ENCODE data around the gene CTLA4. TPM values are rescaled to one million over a fixed set of nuclear protein-coding genes. Genes with fewer than 3 reads are reported as not detected.

Gene CTLA4
- total RNA-seq, 2 experiments from 2014 or later: 45.6 to 50.9 TPM

GRCh38 chr2:203892207-203892606 lies 24.6 kb downstream of the CTLA4 start:
- Mint-ChIP-seq H3K4me3 (no peak overlapping the region), H3K27ac (peak overlapping the region; percentile 85)

DNA sequence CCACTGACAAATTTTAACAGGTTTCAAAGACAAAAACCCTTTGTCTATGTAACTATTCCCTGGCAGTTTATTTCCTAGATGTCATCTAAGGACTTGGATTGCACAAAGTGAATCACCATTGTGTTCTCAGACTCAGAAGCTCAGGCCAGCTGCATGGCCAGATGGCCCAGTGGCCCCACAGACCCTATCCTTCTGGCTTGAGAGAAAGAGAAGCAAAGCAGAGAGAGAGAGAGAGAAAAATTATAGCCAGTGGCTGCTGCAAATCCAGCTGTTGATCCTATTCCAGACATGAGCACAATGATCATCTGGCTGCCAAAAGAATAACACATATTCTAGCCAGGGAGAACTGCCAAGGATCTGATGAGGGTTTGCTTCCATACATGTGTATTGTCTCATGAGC lies 25.8 kb downstream of the CTLA4 start:
- H3K27ac Mint-ChIP-seq: no peak overlapping the region
- peaks cover 4% of the 10 kb centered on the region for H3K9me3 Mint-ChIP-seq
- H3K4me1 Mint-ChIP-seq: peaks cover 62% of the 10 kb centered on the region
- peaks cover 4% of the 10 kb centered on the region for H3K36me3 Mint-ChIP-seq
- peaks cover 2% of the 10 kb centered on the region for H3K27me3 Mint-ChIP-seq
- DNase-seq: no peak
- no peak overlapping the region for H3K4me3 Mint-ChIP-seq

More at GRCh38 chr2:203892207-203892606, 24.6 kb downstream of the CTLA4 start:
- Mint-ChIP-seq H3K36me3 (peaks cover 4% of the 10 kb centered on the region), H3K27me3 (peaks cover 2% of the 10 kb centered on the region), H3K9me3 (peaks cover 5% of the 10 kb centered on the region), H3K4me1 (peaks cover 60% of the 10 kb centered on the region)
- DNase-seq: no peak

GRCh38 chr2:203893840-203894239 lies 26.3 kb downstream of the CTLA4 start:
- H3K27ac Mint-ChIP-seq: peak overlapping the region; percentile 79
- H3K4me3 Mint-ChIP-seq: no peak overlapping the region
- H3K36me3 Mint-ChIP-seq: peaks cover 4% of the 10 kb centered on the region
- DNase-seq: no peak
- H3K9me3 Mint-ChIP-seq: peaks cover 4% of the 10 kb centered on the region
- peaks cover 62% of the 10 kb centered on the region for H3K4me1 Mint-ChIP-seq
- H3K27me3 Mint-ChIP-seq: peaks cover 2% of the 10 kb centered on the region

- no peak for DNase-seq
- peaks cover 2% of the 10 kb centered on the region for H3K27me3 Mint-ChIP-seq
- peaks cover 61% of the 10 kb centered on the region for H3K4me1 Mint-ChIP-seq
- peak overlapping the region; percentile 79 for H3K27ac Mint-ChIP-seq
- peaks cover 3% of the 10 kb centered on the region for H3K9me3 Mint-ChIP-seq
- H3K36me3 Mint-ChIP-seq: peaks cover 4% of the 10 kb centered on the region
- no peak overlapping the region for H3K4me3 Mint-ChIP-seq
These were observed 26.7 kb downstream of the CTLA4 start for GRCh38 chr2:203894262-203894661.

GRCh38 chr2:203897544-203897943 lies 30.0 kb downstream of the CTLA4 start:
- Mint-ChIP-seq H3K4me3 (no peak overlapping the region), H3K36me3 (peaks cover 14% of the 10 kb centered on the region), H3K27me3 (peaks cover 2% of the 10 kb centered on the region), H3K4me1 (peaks cover 31% of the 10 kb centered on the region), H3K9me3 (peaks cover 13% of the 10 kb centered on the region), H3K27ac (no peak overlapping the region)
- no peak for DNase-seq

DNA sequence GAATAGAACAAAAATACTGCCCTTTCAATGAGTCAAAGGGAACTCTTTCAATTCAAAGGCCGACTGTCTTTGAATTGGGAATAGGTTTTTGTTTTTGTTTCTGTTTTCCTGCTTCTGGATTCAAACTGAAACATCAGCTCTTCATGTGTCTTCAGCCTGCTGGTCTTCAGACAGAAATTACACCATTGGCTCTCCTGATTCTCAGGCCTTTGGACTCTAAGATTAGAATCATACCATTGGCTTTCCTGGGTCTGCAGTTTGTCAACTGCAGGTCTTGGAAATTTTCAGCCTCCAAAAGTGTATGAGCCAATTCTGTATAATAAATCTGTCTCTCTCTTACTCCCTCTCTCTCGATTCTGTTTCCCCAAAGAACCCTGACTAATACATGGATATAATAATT lies 31.1 kb downstream of the CTLA4 start:
- Mint-ChIP-seq H3K27ac (no peak overlapping the region), H3K4me3 (no peak overlapping the region), H3K9me3 (peaks cover 13% of the 10 kb centered on the region), H3K27me3 (no peaks in the 10 kb centered on the region), H3K4me1 (peaks cover 27% of the 10 kb centered on the region), H3K36me3 (peaks cover 16% of the 10 kb centered on the region)
- DNase-seq: no peak

DNA sequence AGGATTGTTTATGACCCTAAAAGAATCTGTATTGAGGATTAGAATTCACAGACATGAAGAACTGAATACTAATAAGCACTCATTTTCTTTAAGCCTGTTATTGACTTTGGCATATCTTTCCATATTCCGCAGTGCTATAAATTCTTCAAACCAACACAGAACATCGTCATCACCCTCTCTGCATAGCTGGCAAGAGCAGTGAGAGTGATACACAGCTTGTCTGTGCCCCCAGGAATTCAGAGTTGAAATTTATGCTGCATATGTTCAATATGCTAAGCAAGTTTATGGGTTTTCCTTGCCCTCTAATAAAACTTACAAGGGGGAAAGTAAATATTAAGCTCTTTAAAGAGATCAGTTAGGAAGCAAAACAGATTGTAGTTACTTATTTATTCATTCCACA lies 32.7 kb downstream of the CTLA4 start:
- H3K4me1 Mint-ChIP-seq: peaks cover 13% of the 10 kb centered on the region
- H3K9me3 Mint-ChIP-seq: peaks cover 13% of the 10 kb centered on the region
- no peaks in the 10 kb centered on the region for H3K27me3 Mint-ChIP-seq
- no peak for DNase-seq
- no peak overlapping the region for H3K4me3 Mint-ChIP-seq
- no peak overlapping the region for H3K27ac Mint-ChIP-seq
- H3K36me3 Mint-ChIP-seq: peaks cover 17% of the 10 kb centered on the region

DNA sequence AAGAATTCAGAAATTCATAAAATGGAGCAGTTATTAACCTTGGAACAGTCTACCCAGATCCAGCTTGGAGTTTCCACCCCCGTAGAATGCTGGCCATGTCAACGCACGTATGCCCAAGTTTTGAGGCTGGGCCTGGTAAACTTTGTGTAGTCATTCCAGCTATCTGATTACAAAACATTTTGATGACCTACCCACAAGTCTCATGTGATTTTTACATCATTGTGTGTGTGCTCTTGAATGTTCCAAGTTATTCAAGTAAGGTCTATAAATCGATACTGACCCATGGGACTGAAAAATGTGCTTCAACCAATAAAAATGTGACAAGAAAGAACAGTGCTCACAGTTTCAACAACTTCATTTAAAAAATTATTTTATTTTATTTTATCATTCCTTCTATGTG lies 36.5 kb downstream of the CTLA4 start:
- H3K4me3 Mint-ChIP-seq: no peak overlapping the region
- no peak overlapping the region for H3K27ac Mint-ChIP-seq
- peaks cover 13% of the 10 kb centered on the region for H3K9me3 Mint-ChIP-seq
- H3K27me3 Mint-ChIP-seq: no peaks in the 10 kb centered on the region
- DNase-seq: no peak
- peaks cover 5% of the 10 kb centered on the region for H3K4me1 Mint-ChIP-seq
- H3K36me3 Mint-ChIP-seq: peaks cover 17% of the 10 kb centered on the region

GRCh38 chr2:203905656-203906055 lies 38.1 kb downstream of the CTLA4 start:
- Mint-ChIP-seq H3K4me3 (no peak overlapping the region), H3K27me3 (no peaks in the 10 kb centered on the region), H3K27ac (no peak overlapping the region), H3K9me3 (peaks cover 12% of the 10 kb centered on the region), H3K36me3 (peaks cover 16% of the 10 kb centered on the region), H3K4me1 (peaks cover 17% of the 10 kb centered on the region)
- no peak for DNase-seq

DNA sequence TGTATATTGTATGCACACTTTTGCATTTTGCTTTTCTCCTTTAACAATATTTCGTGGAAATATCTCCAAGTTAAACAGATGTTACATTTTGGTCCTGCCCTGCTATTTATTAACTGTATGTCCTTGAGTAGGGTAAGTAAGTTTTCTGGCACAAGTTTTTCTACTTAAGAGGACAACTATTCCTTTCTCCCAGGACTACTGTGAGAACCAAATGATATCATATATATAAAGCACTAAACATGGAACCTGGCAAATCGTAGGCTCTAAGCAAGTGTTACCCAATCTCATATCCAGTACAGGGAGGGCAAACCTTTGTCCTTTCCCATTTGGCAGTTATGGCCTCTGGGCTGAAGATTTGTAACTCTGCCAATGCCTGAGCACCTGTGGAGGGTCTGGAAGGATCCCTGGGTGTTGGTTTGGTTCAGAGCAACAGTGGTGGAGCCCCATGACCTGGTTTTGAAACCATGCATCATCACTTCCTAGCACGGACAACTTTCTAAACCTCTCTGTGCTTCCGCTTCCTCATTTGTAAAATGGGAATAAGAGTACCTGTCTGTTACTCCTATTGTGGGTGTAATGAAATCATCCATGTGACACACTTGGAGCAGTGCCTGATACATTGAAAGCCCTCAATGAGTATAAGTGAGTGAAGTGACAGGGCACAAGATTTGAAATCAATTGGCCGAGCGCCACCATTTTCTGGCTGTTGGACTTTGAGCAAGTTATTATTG lies 40.7 kb downstream of the CTLA4 start:
- Mint-ChIP-seq H3K27me3 (no peaks in the 10 kb centered on the region), H3K4me3 (no peak overlapping the region), H3K4me1 (peaks cover 17% of the 10 kb centered on the region), H3K9me3 (no peaks in the 10 kb centered on the region), H3K36me3 (peaks cover 2% of the 10 kb centered on the region), H3K27ac (no peak overlapping the region)
- DNase-seq: no peak

- peaks cover 17% of the 10 kb centered on the region for H3K4me1 Mint-ChIP-seq
- no peak overlapping the region for H3K4me3 Mint-ChIP-seq
- H3K36me3 Mint-ChIP-seq: no peaks in the 10 kb centered on the region
- no peak for DNase-seq
- peaks cover under 1% of the 10 kb centered on the region for H3K27me3 Mint-ChIP-seq
- no peaks in the 10 kb centered on the region for H3K9me3 Mint-ChIP-seq
- H3K27ac Mint-ChIP-seq: no peak overlapping the region
These were observed 41.2 kb downstream of the CTLA4 start for GRCh38 chr2:203908797-203909185.

DNA sequence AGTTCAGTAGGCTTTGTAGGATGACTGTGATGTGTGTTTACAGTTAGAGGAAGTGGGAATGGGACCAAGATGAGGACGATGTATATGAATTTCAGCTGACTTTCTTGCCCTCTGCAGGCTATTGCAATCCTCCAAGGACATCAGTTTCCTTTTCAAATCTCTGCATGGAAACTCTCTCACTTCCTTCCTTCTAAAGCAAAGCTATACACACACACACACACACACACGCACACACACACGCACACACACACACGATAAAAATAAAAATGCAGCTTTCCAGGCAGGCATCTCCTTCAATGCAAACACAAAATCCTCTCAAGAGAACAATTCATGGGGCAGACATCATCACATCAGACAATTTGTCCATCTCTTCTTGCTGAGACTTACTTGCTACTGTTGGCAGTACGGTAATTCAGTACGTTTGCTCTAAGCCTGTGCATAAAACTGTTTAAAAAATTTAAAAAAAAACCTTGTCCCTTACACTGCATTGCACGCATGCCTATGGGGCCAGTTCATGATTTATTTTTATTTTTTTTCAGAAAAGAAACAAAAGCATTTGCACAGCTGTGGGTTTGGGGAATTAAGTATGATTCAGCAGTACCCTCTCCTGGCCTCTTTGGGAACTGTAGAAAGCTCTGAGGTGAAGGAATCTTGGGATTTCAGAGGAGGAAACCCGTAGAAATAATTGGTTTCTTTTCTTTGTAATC lies 41.8 kb downstream of the CTLA4 start:
- peaks cover 23% of the 10 kb centered on the region for H3K4me1 Mint-ChIP-seq
- H3K4me3 Mint-ChIP-seq: no peak overlapping the region
- H3K27ac Mint-ChIP-seq: no peak overlapping the region
- H3K27me3 Mint-ChIP-seq: peaks cover 5% of the 10 kb centered on the region
- H3K9me3 Mint-ChIP-seq: no peaks in the 10 kb centered on the region
- H3K36me3 Mint-ChIP-seq: no peaks in the 10 kb centered on the region
- DNase-seq: no peak

DNA sequence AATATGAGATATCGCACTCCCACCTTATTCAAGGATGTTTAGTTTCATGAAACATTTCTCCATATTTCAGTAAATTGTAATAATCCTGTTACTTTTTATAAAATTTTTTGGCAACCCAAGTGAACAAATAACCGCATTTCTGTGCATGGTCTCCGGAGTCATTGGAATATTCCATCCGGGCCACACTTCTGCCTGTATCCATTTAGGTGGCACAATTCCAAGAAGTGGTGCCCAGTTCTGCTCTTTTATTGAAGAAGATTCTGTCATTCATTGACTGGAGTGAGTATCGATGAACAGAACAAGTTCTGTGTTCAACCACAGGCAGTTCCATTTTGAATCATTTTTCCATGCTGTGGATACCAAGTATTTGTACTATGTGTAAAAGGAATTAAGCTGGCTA lies 42.4 kb downstream of the CTLA4 start:
- H3K4me1 Mint-ChIP-seq: peaks cover 26% of the 10 kb centered on the region
- peaks cover 5% of the 10 kb centered on the region for H3K27me3 Mint-ChIP-seq
- peak overlapping the region; percentile 65 for H3K27ac Mint-ChIP-seq
- no peaks in the 10 kb centered on the region for H3K9me3 Mint-ChIP-seq
- no peak for DNase-seq
- no peaks in the 10 kb centered on the region for H3K36me3 Mint-ChIP-seq
- H3K4me3 Mint-ChIP-seq: no peak overlapping the region

GRCh38 chr2:203913947-203914346 lies 46.4 kb downstream of the CTLA4 start:
- Mint-ChIP-seq H3K4me1 (peaks cover 40% of the 10 kb centered on the region), H3K36me3 (no peaks in the 10 kb centered on the region), H3K27me3 (peaks cover 8% of the 10 kb centered on the region), H3K4me3 (no peak overlapping the region), H3K9me3 (no peaks in the 10 kb centered on the region), H3K27ac (no peak overlapping the region)
- no peak for DNase-seq

- Mint-ChIP-seq H3K4me1 (peaks cover 35% of the 10 kb centered on the region), H3K27ac (no peak overlapping the region), H3K4me3 (no peak overlapping the region), H3K27me3 (peaks cover 8% of the 10 kb centered on the region), H3K9me3 (no peaks in the 10 kb centered on the region), H3K36me3 (no peaks in the 10 kb centered on the region)
- DNase-seq: no peak
These were observed 47.1 kb downstream of the CTLA4 start for GRCh38 chr2:203914546-203915182.

All from activated naive CD8-positive, alpha-beta T cell treated with anti-CD3 and anti-CD28 coated beads for 36 hours (primary cell).